ENCODE results near the gene CLIC3.

DNA sequence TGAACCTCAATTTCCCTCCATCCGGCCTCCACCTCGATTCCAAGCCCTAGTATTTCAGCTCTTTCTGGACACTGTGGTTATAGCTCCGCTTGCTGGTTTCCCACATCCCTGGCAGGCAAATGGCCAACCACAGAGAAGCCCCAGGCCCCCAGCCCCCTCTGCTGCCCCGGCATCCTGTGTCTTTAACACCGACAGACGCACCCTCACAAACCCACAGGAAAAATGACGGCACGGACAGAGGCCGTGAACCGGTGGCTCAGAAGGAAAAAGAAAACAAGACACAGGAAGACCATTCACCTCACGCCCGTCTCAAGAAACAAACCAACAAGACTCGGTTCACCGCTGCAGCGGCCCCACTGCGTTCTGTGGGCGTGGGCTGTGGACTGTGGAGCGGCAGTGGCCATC lies 1.5 kb upstream of the CLIC3 start:
- TF ChIP-seq, protein P1, sequence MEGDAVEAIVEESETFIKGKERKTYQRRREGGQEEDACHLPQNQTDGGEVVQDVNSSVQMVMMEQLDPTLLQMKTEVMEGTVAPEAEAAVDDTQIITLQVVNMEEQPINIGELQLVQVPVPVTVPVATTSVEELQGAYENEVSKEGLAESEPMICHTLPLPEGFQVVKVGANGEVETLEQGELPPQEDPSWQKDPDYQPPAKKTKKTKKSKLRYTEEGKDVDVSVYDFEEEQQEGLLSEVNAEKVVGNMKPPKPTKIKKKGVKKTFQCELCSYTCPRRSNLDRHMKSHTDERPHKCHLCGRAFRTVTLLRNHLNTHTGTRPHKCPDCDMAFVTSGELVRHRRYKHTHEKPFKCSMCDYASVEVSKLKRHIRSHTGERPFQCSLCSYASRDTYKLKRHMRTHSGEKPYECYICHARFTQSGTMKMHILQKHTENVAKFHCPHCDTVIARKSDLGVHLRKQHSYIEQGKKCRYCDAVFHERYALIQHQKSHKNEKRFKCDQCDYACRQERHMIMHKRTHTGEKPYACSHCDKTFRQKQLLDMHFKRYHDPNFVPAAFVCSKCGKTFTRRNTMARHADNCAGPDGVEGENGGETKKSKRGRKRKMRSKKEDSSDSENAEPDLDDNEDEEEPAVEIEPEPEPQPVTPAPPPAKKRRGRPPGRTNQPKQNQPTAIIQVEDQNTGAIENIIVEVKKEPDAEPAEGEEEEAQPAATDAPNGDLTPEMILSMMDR (IDR thresholded peaks at IDR 0.05; ENCODE audit: insufficient read depth, low read depth, low read length) = no peak
- TF ChIP-seq EZH2 (IDR thresholded peaks at IDR 0.05; ENCODE audit: insufficient read depth, low read length) = no peak
